Pancreas (tissue), 10 donors: ENCODE measurements around the gene NFIA. TPM values are rescaled to one million over a fixed set of nuclear protein-coding genes. Genes with fewer than 3 reads are reported as not detected.

Source experiments
- ATAC-seq, 4 donors: fragments of 200-7000 bp; cut with Tn5 transposase; one replicate each; pipeline versions ENCODE4 v1.8.0 to v1.9.1; 2020; ENCODE audit warnings: mild to moderate bottlenecking in 4 of 4, moderate library complexity in 4 of 4
- DNase-seq, 6 donors: peaks; one replicate each; pipeline ENCODE4 v3.0.0-alpha.2; 2020
- FAIRE-seq: peaks from 2 replicates; lab custom pipeline; 2012; peaks lifted over from hg19 to GRCh38; lab: Jason Lieb, UNC
- H3K27ac ChIP-seq, 4 donors: fragments of 200-600 bp; sonication (generic); 1 replicate in 3 of 4; 2 replicates in 1 of 4; pipeline versions ENCODE4 v1.5.0 to v1.8.0; 2020
- H3K27me3 ChIP-seq, 4 donors: fragments of 200-600 bp; one replicate each; pipeline ENCODE4 v1.8.0; 2021
- H3K36me3 ChIP-seq, 3 donors: fragments of 200-600 bp; sonication (generic) in 1 of 3; one replicate each; pipeline versions ENCODE4 v1.5.0 to v1.8.0; 2020 to 2021
- H3K4me1 ChIP-seq, 3 donors: fragments of 200-600 bp; one replicate each; pipeline ENCODE4 v1.8.0; 2021
- H3K4me3 ChIP-seq, 4 donors: fragments of 200-600 bp; sonication (generic) in 2 of 4; one replicate each; pipeline versions ENCODE4 v1.5.0 to v1.8.0; 2020 to 2021
- H3K9me3 ChIP-seq, 4 donors: fragments of 200-600 bp; one replicate each; pipeline ENCODE4 v1.8.0; 2021
- WGBS, 2 donors: extraction: QIAGEN DNeasy Blood & Tissue Kit; methylation state at CpG; one replicate each; pipeline ENCODE4 v1.1.7; 2013; 5-methylcytosine and 5-hydroxymethylcytosine counted together
- intact Hi-C, 3 donors: fragments of 100-400 bp; cut with DNase I; formaldehyde crosslinking; loops; one replicate each; pipeline versions ENCODE4 v1.11.1 to v1.14.2; 2022
- polyA plus RNA-seq, 2 donors: library from polyadenylated mRNA; stranded (reverse); fragments of 200-250 nt; gene quantifications; one replicate each; pipeline ENCODE4 v1.2.3, GENCODE V29; 2013
- total RNA-seq, 6 donors: library from RNA; stranded (reverse); fragmentation: NEBNext Ultra II Directional in 4 of 6; extraction: Animal tissue kit (Norgen Biotek cat#: 25700) in 4 of 6; gene quantifications; one replicate each; pipeline versions ENCODE4 v1.2.1 to v1.2.4, GENCODE V29; 2021 to 2023
- TF ChIP-seq, protein P1 (sequence below), 4 donors: fragments of 200-600 bp; sonication (generic) in 3 of 4; IDR thresholded peaks; one replicate each; pipeline versions ENCODE4 v1.5.0 to v1.8.0; 2021; ENCODE audit warnings: antibody characterized with exemption in 4 of 4
- donor health status: healthy with polysubstance abuse.
- donor health status: DM: no; HTN: no; CAD: no; lungs with moderate emphysema.
- donor health status: DM: no; HTN: no; CAD: no.
- donor health status: control.
- donor health status: control.
- donor health status: Bipolar disorder and iron deficiency.
- donor health status: DM: yes; HTN: yes; CAD: no.
- donor health status: DM: no; HTN: no; CAD: no.
- donor health status: DM: no; HTN: no; CAD: no.
- donor health status: DM: yes; HTN: yes; CAD: no.

NFIA gene
- total and polyA plus RNA-seq, 8 donors: 4.9 to 48.1 (median 30.2) TPM

DNA sequence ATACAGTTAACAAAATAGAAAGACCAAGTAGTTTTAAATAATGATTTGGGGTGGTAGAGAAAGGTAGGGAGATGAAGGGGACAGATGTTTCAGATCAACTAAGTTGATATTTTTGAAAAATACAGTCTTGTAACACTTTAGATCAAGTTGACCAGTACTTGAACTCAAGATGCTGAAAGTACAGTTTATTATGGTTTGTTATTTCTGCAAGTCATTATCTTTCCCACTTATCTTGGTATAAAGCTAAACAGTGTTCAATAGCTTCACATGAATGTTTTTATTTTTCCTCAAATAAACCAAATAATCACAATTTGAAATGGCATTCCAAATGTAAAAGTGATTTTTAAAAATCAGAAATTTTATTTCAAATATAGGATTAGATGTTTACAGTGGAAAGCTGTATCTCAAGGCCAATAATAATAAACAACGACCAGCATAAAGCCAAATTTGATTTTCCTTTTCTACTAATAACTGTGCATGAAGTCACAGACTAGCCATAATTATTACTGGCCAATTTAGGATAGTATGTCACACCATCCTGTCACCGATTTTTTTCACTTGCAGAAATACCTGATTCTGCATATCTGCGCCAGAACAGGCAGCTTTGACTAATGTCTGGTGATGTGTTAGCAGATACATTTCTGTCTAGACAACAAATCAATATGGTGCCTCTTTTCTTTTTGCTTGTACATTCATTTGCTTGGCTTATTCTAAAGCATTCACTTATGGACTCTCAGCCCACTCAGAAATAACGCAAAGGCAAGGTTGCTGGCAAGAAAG lies 322.4 kb downstream of the NFIA start:
- H3K4me1 ChIP-seq: peaks cover 0 to 18% (median 4%) of the 10 kb centered on the region in 3 donors
- H3K36me3 ChIP-seq: peaks cover 0 to 20% (median 8%) of the 10 kb centered on the region in 3 donors
- no peak for ATAC-seq
- peak overlapping the region in 3 of 4 donors; percentile 29 to 64 (median 63) for H3K27ac ChIP-seq
- H3K27me3 ChIP-seq: no peaks in the 10 kb centered on the region
- no peak for DNase-seq
- whole genome bisulfite sequencing, 2 donors: 77 to 91% methylated on average over 4 of the region's 4 CpGs
- intact Hi-C loops: no loop called here
- H3K4me3 ChIP-seq: no peak overlapping the region
- TF ChIP-seq, protein P1, sequence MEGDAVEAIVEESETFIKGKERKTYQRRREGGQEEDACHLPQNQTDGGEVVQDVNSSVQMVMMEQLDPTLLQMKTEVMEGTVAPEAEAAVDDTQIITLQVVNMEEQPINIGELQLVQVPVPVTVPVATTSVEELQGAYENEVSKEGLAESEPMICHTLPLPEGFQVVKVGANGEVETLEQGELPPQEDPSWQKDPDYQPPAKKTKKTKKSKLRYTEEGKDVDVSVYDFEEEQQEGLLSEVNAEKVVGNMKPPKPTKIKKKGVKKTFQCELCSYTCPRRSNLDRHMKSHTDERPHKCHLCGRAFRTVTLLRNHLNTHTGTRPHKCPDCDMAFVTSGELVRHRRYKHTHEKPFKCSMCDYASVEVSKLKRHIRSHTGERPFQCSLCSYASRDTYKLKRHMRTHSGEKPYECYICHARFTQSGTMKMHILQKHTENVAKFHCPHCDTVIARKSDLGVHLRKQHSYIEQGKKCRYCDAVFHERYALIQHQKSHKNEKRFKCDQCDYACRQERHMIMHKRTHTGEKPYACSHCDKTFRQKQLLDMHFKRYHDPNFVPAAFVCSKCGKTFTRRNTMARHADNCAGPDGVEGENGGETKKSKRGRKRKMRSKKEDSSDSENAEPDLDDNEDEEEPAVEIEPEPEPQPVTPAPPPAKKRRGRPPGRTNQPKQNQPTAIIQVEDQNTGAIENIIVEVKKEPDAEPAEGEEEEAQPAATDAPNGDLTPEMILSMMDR (IDR thresholded peaks at IDR 0.05): no peak
- FAIRE-seq: no peak
- no peaks in the 10 kb centered on the region for H3K9me3 ChIP-seq

DNA sequence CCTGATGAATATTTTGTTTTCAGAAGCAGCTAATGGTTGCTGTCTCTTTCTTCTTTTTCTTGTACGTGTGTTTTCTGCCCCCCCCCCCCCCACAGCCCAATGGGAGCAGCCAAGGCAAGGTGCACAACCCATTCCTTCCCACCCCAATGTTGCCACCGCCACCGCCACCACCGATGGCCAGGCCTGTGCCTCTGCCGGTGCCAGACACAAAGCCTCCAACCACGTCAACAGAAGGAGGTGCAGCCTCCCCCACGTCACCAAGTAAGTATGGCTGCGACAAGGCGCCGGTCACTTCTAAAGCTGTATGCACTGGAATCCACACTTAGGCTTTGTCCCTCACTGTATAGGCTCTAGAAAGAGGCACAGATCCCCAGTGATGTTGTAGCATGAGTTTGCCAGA lies 324.1 kb downstream of the NFIA start:
- TF ChIP-seq, protein P1 (IDR thresholded peaks at IDR 0.05): no peak
- H3K36me3 ChIP-seq: peaks cover 0 to 20% (median 8%) of the 10 kb centered on the region in 3 donors
- H3K9me3 ChIP-seq: no peaks in the 10 kb centered on the region
- DNase-seq (no peak), FAIRE-seq (no peak), ATAC-seq (no peak)
- H3K4me3 ChIP-seq: no peak overlapping the region
- peaks cover 0 to 18% (median 4%) of the 10 kb centered on the region in 3 donors for H3K4me1 ChIP-seq
- H3K27me3 ChIP-seq: no peaks in the 10 kb centered on the region
- 97% methylated on average over 9 to 10 of the region's 10 CpGs for WGBS, 2 donors
- H3K27ac ChIP-seq: no peak overlapping the region
- intact Hi-C loops: no loop called here

DNA sequence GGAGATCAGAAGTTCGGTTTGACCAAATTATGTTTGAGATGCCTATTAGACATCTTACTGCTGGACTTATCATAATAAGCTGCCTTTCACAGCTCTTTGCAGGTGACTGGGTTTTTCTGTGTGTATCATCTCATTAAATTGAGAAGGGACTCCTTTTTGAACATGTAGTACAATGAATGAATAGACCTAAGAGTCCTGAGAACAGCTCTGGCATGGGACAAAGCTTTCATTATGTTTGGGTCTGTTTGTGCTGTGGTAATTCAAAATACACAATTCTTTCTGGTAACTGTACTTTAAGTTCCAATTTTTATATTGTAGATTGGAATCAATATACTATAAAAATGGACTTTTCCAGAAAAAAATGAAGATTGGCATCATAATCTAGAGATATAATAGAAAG lies 330.2 kb downstream of the NFIA start:
- intact Hi-C loops: no loop called here
- FAIRE-seq (no peak), ATAC-seq (no peak), DNase-seq (no peak)
- Histone ChIP-seq H3K27ac (no peak overlapping the region), H3K36me3 (peaks cover 0 to 12% (median 0%) of the 10 kb centered on the region in 3 donors), H3K4me3 (no peak overlapping the region), H3K27me3 (no peaks in the 10 kb centered on the region), H3K4me1 (no peaks in the 10 kb centered on the region), H3K9me3 (no peaks in the 10 kb centered on the region)
- 82 to 100% methylated on average over 1 of the region's 1 CpG for WGBS, 2 donors
- TF ChIP-seq, protein P1 (IDR thresholded peaks at IDR 0.05): no peak

DNA sequence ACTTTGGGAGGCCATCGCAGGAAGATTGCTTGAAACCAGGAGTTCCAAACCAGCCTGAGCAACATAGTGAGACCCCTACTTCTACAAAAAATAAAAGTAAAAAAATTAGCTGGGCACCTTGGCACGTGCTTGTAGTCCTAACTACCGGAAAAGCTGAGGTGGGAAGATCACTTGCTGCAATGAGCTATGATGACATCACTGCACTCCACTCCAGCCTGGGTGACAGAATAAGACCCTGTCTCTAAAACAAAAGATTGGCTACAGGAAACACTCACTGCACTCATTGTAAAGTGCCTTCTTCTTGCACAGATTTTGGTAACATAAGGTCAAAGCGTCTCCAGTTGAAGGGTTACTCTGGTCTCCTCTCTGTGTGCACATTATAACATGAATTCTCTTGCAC lies 336.8 kb downstream of the NFIA start:
- Histone ChIP-seq H3K36me3 (no peaks in the 10 kb centered on the region), H3K27me3 (no peaks in the 10 kb centered on the region), H3K27ac (no peak overlapping the region), H3K9me3 (no peaks in the 10 kb centered on the region), H3K4me1 (no peaks in the 10 kb centered on the region), H3K4me3 (no peak overlapping the region)
- 92% methylated on average over 4 of the region's 4 CpGs for WGBS, 2 donors
- FAIRE-seq (no peak), ATAC-seq (no peak), DNase-seq (no peak)
- intact Hi-C loops: no loop called here
- TF ChIP-seq, protein P1 (IDR thresholded peaks at IDR 0.05): no peak

DNA sequence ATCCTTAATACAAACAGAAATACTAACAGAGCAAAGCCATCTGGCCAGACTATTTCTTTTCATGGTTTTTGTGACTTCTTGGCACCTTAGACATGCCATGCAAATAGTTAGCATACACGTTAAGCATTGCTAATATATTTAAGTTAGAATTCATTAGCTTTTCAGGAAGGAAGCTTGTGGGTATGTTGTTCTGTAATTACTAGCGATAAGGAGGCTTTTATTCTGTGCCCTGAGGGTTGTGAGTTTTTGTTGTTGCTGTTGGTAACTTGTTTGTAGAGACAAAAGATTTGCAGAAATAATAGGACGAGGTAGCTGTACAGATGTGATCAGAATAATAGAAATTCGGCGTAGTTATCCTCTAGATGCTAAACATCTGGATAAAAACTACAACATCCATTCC lies 337.3 kb downstream of the NFIA start:
- DNase-seq (no peak), ATAC-seq (no peak), FAIRE-seq (no peak)
- no peaks in the 10 kb centered on the region for H3K4me1 ChIP-seq
- TF ChIP-seq, protein P1 (IDR thresholded peaks at IDR 0.05): no peak
- WGBS, 2 donors: 82 to 85% methylated on average over 5 of the region's 5 CpGs
- H3K9me3 ChIP-seq: no peaks in the 10 kb centered on the region
- H3K4me3 ChIP-seq: no peak overlapping the region
- H3K27me3 ChIP-seq: no peaks in the 10 kb centered on the region
- intact Hi-C loops: no loop called here
- no peak overlapping the region for H3K27ac ChIP-seq
- no peaks in the 10 kb centered on the region for H3K36me3 ChIP-seq
